HepG2 (cell line): ENCODE results near the gene EVI5. TPM values are rescaled to one million over a fixed set of nuclear protein-coding genes. Genes with fewer than 3 reads are reported as not detected.

Experiments
- ATAC-seq: fragments of 200-7000 bp; cut with Tn5 transposase; 3 replicates; pipeline ENCODE4 v1.9.1; 2020; ENCODE audit warnings: mild to moderate bottlenecking, moderate library complexity
- BruUV-seq: library from RNA; stranded (reverse); fragments of 400-500 nt; replicated peaks from 2 replicates; lab custom pipeline; 2021; lab: Mats Ljungman, UMichigan
- CTCF ChIA-PET: fragments of 300-600 bp; formaldehyde crosslinking; extraction: SDS; loops from one replicate; lab custom pipeline; 2021; ENCODE audit warnings: low total read pairs, inconsistent platforms, low intra/inter-chr PET ratio; lab: Yijun Ruan, JAX
- POLR2A ChIA-PET: fragments of 350-600 bp; sonication (Branson Sonifier 250); formaldehyde crosslinking; loops from one replicate; lab custom pipeline; 2020; ENCODE audit warnings: antibody characterized with exemption, inconsistent platforms; lab: Yijun Ruan, JAX
- DNase-seq: peaks from one replicate; pipeline ENCODE4 v3.0.0-alpha.2; 2015; ENCODE audit warnings: low spot score
- FAIRE-seq: peaks from 3 replicates; lab custom pipeline; 2011; peaks lifted over from hg19 to GRCh38; lab: Jason Lieb, UNC
- H2AFZ ChIP-seq: one replicate; pipeline ENCODE4 v1.6.1; 2011; ENCODE audit warnings: low read length, inconsistent platforms
- H3K27ac ChIP-seq: fragments of 300-600 bp; 3 replicates; pipeline ENCODE4 v1.8.0; 2011; ENCODE audit warnings: mixed run types, mild to moderate bottlenecking, mixed read lengths, low read length, inconsistent platforms; ENCODE audit not compliant: insufficient read depth; ENCODE audit errors: extremely low read length
- H3K27me3 ChIP-seq, 2 experiments: fragments of 200-600 bp in 1 of 2; 2 replicates in 1 of 2; 3 replicates in 1 of 2; pipeline versions ENCODE4 v1.6.0 to v1.8.0; 2011; ENCODE audit warnings: low read length in 2 of 2, mild to moderate bottlenecking in 2 of 2, moderate library complexity in 2 of 2, inconsistent platforms in 1 of 2; ENCODE audit not compliant: insufficient read depth in 2 of 2, control insufficient read depth in 1 of 2
- H3K36me3 ChIP-seq, 2 experiments: fragments of 200-600 bp in 1 of 2; replicated peaks in 1 of 2; 2 replicates in 1 of 2; 3 replicates in 1 of 2; pipeline versions ENCODE4 v1.5.1 to v1.8.0; 2011; ENCODE audit warnings: low read length in 2 of 2, inconsistent platforms in 1 of 2; ENCODE audit not compliant: insufficient read depth in 2 of 2, control insufficient read depth in 1 of 2
- H3K4me1 ChIP-seq: 2 replicates; pipeline ENCODE4 v1.5.1; 2012; ENCODE audit warnings: low read length, inconsistent platforms; ENCODE audit not compliant: insufficient read depth
- H3K4me2 ChIP-seq: 2 replicates; pipeline ENCODE4 v1.6.0; 2011; ENCODE audit warnings: low read depth, low read length, inconsistent platforms
- H3K4me3 ChIP-seq, 3 experiments: fragments of 200-600 bp in 1 of 3; sonication (generic), shearing (Covaris generic) in 1 of 3; replicated peaks in 1 of 3; 2 replicates each; pipeline ENCODE4 v1.5.1; 2011 to 2016; ENCODE audit warnings: low read length in 3 of 3, inconsistent platforms in 2 of 3, low read depth in 2 of 3, mild to moderate bottlenecking in 2 of 3, control low read depth in 1 of 3, mixed read lengths in 1 of 3; ENCODE audit not compliant: insufficient read depth in 1 of 3
- H3K79me2 ChIP-seq: one replicate; pipeline ENCODE4 v1.6.1; 2011; ENCODE audit warnings: low read length, inconsistent platforms; ENCODE audit not compliant: insufficient read depth
- H3K9ac ChIP-seq: 2 replicates; pipeline ENCODE4 v1.6.0; 2011; ENCODE audit warnings: mild to moderate bottlenecking, low read depth, low read length, inconsistent platforms; ENCODE audit not compliant: insufficient read depth
- H3K9me3 ChIP-seq: 2 replicates; pipeline ENCODE4 v1.5.1; 2012; ENCODE audit warnings: mild to moderate bottlenecking, low read length
- H4K20me1 ChIP-seq: 2 replicates; pipeline ENCODE4 v1.6.0; 2011; ENCODE audit warnings: inconsistent platforms, mild to moderate bottlenecking, low read length, moderate library complexity; ENCODE audit not compliant: insufficient read depth
- CEBPB ChIP-seq: IDR thresholded peaks from 2 replicates; pipeline ENCODE4 v1.6.1; 2011; ENCODE audit warnings: low read depth, low read length, improper control_type of control experiment, borderline replicate concordance
- FOSL2 ChIP-seq: sonication (generic); formaldehyde crosslinking; IDR thresholded peaks from 2 replicates; pipeline ENCODE4 v1.4.0; 2020; ENCODE audit warnings: missing genetic modification reagents
- GABPA ChIP-seq, 2 experiments: IDR thresholded peaks; 2 replicates each; pipeline ENCODE4 v1.6.1; 2011 to 2016; ENCODE audit warnings: low read depth in 2 of 2, low read length in 1 of 2, missing biosample characterization in 1 of 2, missing genetic modification characterization in 1 of 2
- GRHL1 ChIP-seq: sonication (generic); formaldehyde crosslinking; conservative IDR thresholded peaks from 2 replicates; pipeline ENCODE4 v1.8.0; 2022; ENCODE audit warnings: missing genetic modification reagents
- GTF2F1 ChIP-seq: fragments of 150-350 bp; IDR thresholded peaks from 2 replicates; pipeline ENCODE4 v1.6.1; 2014; ENCODE audit warnings: low read length
- KLF15 ChIP-seq: sonication (generic); formaldehyde crosslinking; IDR thresholded peaks from 2 replicates; pipeline ENCODE4 v1.8.1; 2023; ENCODE audit warnings: borderline replicate concordance, mild to moderate bottlenecking, inconsistent platforms, missing genetic modification reagents, mixed read lengths
- MED1 ChIP-seq: sonication (generic); formaldehyde crosslinking; IDR thresholded peaks from 2 replicates; pipeline ENCODE4 v1.4.0; 2020; ENCODE audit warnings: missing genetic modification reagents
- NCOA2 ChIP-seq: sonication (generic); formaldehyde crosslinking; IDR thresholded peaks from 2 replicates; pipeline ENCODE4 v1.8.0; 2022; ENCODE audit warnings: inconsistent platforms
- PTBP1 ChIP-seq: fragments of 200-400 bp; formaldehyde crosslinking; IDR thresholded peaks from 2 replicates; pipeline ENCODE4 v1.6.1; 2018; ENCODE audit warnings: low read length, low read depth; ENCODE audit not compliant: poor library complexity, severe bottlenecking
- U2AF1 ChIP-seq: fragments of 200-400 bp; formaldehyde crosslinking; optimal IDR thresholded peaks from 2 replicates; pipeline ENCODE3; 2017; ENCODE audit warnings: mild to moderate bottlenecking, low read depth, low read length
- ZBTB10 ChIP-seq: sonication (generic); formaldehyde crosslinking; IDR thresholded peaks from 2 replicates; pipeline ENCODE4 v1.4.0; 2020; ENCODE audit warnings: missing genetic modification reagents, borderline replicate concordance
- ZGPAT ChIP-seq: IDR thresholded peaks from 2 replicates; pipeline ENCODE4 v1.6.1; 2016; ENCODE audit warnings: mild to moderate bottlenecking
- ZNF264 ChIP-seq: sonication (generic); formaldehyde crosslinking; IDR thresholded peaks from 2 replicates; pipeline ENCODE4 v1.4.0; 2020; ENCODE audit warnings: missing genetic modification reagents
- ZNF674 ChIP-seq: sonication (generic); formaldehyde crosslinking; IDR thresholded peaks from 2 replicates; pipeline ENCODE4 v1.5.0; 2020; ENCODE audit warnings: low read depth, mild to moderate bottlenecking, missing genetic modification reagents
- ZNF710 ChIP-seq: sonication (generic); formaldehyde crosslinking; IDR thresholded peaks from 2 replicates; pipeline ENCODE4 v1.5.0; 2020; ENCODE audit warnings: mild to moderate bottlenecking, missing genetic modification reagents, borderline replicate concordance
- ZNF772 ChIP-seq: sonication (generic); formaldehyde crosslinking; IDR thresholded peaks from 2 replicates; pipeline ENCODE4 v1.5.0; 2020; ENCODE audit warnings: mild to moderate bottlenecking, missing genetic modification reagents
- WGBS: methylation state at CpG from one replicate; pipeline ENCODE4 v1.1.6; 2017; ENCODE audit warnings: low lambda C conversion rate; 5-methylcytosine and 5-hydroxymethylcytosine counted together
- in situ Hi-C: cut with HindIII; loops from 2 replicates; pipeline ENCODE4 v1.10.0; 2017; ENCODE audit warnings: low pct_unique_long_range_greater_than_20kb; ENCODE audit not compliant: extremely low pct_ligation_motif_present
- intact Hi-C: fragments of 100-400 bp; cut with micrococcal nuclease; formaldehyde crosslinking; loops from one replicate; pipeline ENCODE4 v1.10.0; 2022; ENCODE audit not compliant: unreplicated experiment
- polyA plus RNA-seq, 8 experiments: library from polyadenylated mRNA; depleted of rRNA in 3 of 8; stranded (reverse) in 7 of 8; unstranded in 1 of 8; fragments of >200 nt; fragmentation: Illumina TruSeq in 4 of 8; extraction: Trizol in 4 of 8; gene quantifications; 2 replicates each; pipeline versions ENCODE4 v1.2.1 to v1.2.3, GENCODE V29; 2011 to 2016; ENCODE audit warnings: low read depth in 4 of 8, missing spikeins in 1 of 8, mixed read lengths in 1 of 8; ENCODE audit not compliant: insufficient read depth in 1 of 8
- total RNA-seq, 5 experiments: library from RNA; depleted of rRNA; stranded (reverse); fragments of >200 nt; fragmentation: Illumina TruSeq; extraction: Trizol; gene quantifications; 2 replicates each; pipeline ENCODE4 v1.2.3, GENCODE V29; 2016; ENCODE audit warnings: low read depth in 1 of 5

Gene EVI5
- total and polyA plus RNA-seq, 2 of the 13 experiments (the other 11 are each of a cell fraction or from before 2014, with no cell fraction given) = 4.0 to 12.6 TPM

DNA sequence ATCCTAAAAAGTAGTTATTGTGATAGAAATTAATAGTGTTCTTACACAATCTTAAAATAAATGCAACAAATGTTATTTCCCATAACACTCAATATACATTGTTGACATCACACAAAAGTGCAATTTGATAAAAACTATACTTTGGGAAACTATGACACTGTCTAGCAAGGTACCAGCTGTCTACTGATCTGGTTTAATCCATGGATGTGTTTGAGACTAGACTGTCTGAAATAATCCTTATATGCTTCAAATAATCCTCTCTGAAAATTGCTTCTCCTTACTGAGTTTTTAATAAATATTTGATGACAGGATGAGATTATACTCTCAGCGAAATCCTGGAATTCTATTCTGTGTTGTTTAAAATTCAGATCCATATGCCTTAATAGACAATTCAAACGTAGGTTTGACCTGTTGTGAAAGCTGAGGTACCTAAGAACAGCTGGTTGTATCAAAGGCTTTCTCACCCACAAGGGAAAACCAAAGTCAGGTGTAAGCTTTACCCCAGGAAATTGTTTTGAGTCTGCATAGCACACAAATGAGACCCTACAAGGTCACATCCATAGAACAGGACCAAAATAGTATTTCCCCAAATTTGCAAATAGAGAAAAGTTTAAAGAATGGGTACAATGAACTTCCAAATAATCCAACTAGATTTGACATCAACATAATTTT lies 289.4 kb downstream of the EVI5 start:
- no peak for DNase-seq
- no TSS peak for BruUV-seq
- Histone ChIP-seq H3K9me3 (no peaks in the 10 kb centered on the region), H3K9ac (no peak overlapping the region), H3K4me2 (no peak overlapping the region), H4K20me1 (no peaks in the 10 kb centered on the region), H3K27ac (no peak overlapping the region), H2AFZ (no peak overlapping the region), H3K36me3 (no peaks in the 10 kb centered on the region), H3K79me2 (no peaks in the 10 kb centered on the region), H3K27me3 (no peaks in the 10 kb centered on the region), H3K4me1 (peaks cover 39% of the 10 kb centered on the region), H3K4me3 (no peak overlapping the region)
- no peak for FAIRE-seq
- CTCF ChIA-PET = no interaction called here
- intact Hi-C loops (no loop called here), in situ Hi-C loops (no loop called here)
- POLR2A ChIA-PET = no interaction called here
- TF ChIP-seq GRHL1 = no peak
- TF ChIP-seq GTF2F1 = no peak
- TF ChIP-seq ZNF264 (CRISPR knock-in tag) = no peak
- TF ChIP-seq U2AF1 = no peak
- TF ChIP-seq PTBP1 = no peak
- TF ChIP-seq GABPA (IDR thresholded peaks at IDR 0.05; ENCODE audit: low read depth, low read length) = no peak
- no peak for TF ChIP-seq GABPA (CRISPR knock-in tag; IDR thresholded peaks at IDR 0.05; ENCODE audit: low read depth)
- no peak for TF ChIP-seq FOSL2 (CRISPR knock-in tag)
- TF ChIP-seq NCOA2 (CRISPR knock-in tag) = no peak
- TF ChIP-seq ZGPAT (CRISPR knock-in tag) = no peak
- TF ChIP-seq ZNF772 = no peak
- no peak for TF ChIP-seq ZBTB10 (CRISPR knock-in tag)
- no peak for TF ChIP-seq KLF15
- TF ChIP-seq ZNF674 (CRISPR knock-in tag) = no peak
- no peak for TF ChIP-seq MED1 (CRISPR knock-in tag)
- TF ChIP-seq ZNF710 (CRISPR knock-in tag) = no peak
- no peak for TF ChIP-seq CEBPB
- no peak for ATAC-seq
- WGBS = 71% methylated on average over 2 of the region's 2 CpGs
